IMR-90 (cell line): Measurements from ENCODE around the gene ACLY. TPM values are rescaled to one million over a fixed set of nuclear protein-coding genes. Genes with fewer than 3 reads are reported as not detected.

ENCODE experiments used
- ATAC-seq: fragments of 200-7000 bp; cut with Tn5 transposase; 2 replicates; pipeline ENCODE4 v1.9.1; 2020; ENCODE audit warnings: low read depth, mild to moderate bottlenecking, moderate library complexity
- BruUV-seq: library from RNA; stranded (reverse); fragments of 400-500 nt; replicated peaks from 2 replicates; lab custom pipeline; 2021; lab: Mats Ljungman, UMichigan
- CTCF ChIA-PET: fragments of 300-600 bp; formaldehyde crosslinking; extraction: SDS; loops from one replicate; lab custom pipeline; 2021; ENCODE audit warnings: antibody characterized with exemption; lab: Yijun Ruan, JAX
- POLR2A ChIA-PET: fragments of 300-600 bp; sonication (Branson Sonifier 250); formaldehyde crosslinking; loops from one replicate; lab custom pipeline; 2022; ENCODE audit warnings: antibody characterized with exemption; ENCODE audit not compliant: unreplicated experiment; lab: Charles Lee
- DNase-seq: peaks from one replicate; pipeline ENCODE4 v3.0.0; 2013
- H2AFZ ChIP-seq: replicated peaks from 2 replicates; pipeline ENCODE3; 2013; ENCODE audit warnings: low read length, mild to moderate bottlenecking; ENCODE audit not compliant: poor library complexity
- H2AK5ac ChIP-seq: 2 replicates; pipeline ENCODE4 v1.6.1; 2013; ENCODE audit warnings: low read depth, low read length, inconsistent platforms
- H2AK9ac ChIP-seq: replicated peaks from 2 replicates; pipeline ENCODE3; 2013; ENCODE audit warnings: mild to moderate bottlenecking, low read depth, low read length, moderate library complexity; ENCODE audit not compliant: poor library complexity
- H2BK120ac ChIP-seq: 2 replicates; pipeline ENCODE4 v1.6.1; 2013; ENCODE audit warnings: low read depth, low read length, inconsistent platforms
- H2BK15ac ChIP-seq: 3 replicates; pipeline ENCODE4 v1.6.1; 2013; ENCODE audit warnings: low read depth, low read length, inconsistent platforms
- H2BK20ac ChIP-seq: 2 replicates; pipeline ENCODE4 v1.6.1; 2013; ENCODE audit warnings: low read depth, mild to moderate bottlenecking, inconsistent platforms, low read length, moderate library complexity
- H2BK5ac ChIP-seq: 2 replicates; pipeline ENCODE4 v1.6.1; 2013; ENCODE audit warnings: mild to moderate bottlenecking, low read depth, low read length, inconsistent platforms; ENCODE audit not compliant: poor library complexity, severe bottlenecking
- H3K14ac ChIP-seq: replicated peaks from 2 replicates; pipeline ENCODE4 v1.6.1; 2013; ENCODE audit warnings: low read depth, low read length, inconsistent platforms
- H3K18ac ChIP-seq: 2 replicates; pipeline ENCODE4 v1.6.1; 2013; ENCODE audit warnings: low read depth, low read length, control low read depth
- H3K23ac ChIP-seq: 2 replicates; pipeline ENCODE4 v1.6.1; 2013; ENCODE audit warnings: low read depth, low read length, inconsistent platforms
- H3K27ac ChIP-seq: 2 replicates; pipeline ENCODE4 v1.5.1; 2013; ENCODE audit warnings: mild to moderate bottlenecking, control low read depth, low read length; ENCODE audit not compliant: insufficient read depth
- H3K27me3 ChIP-seq: 2 replicates; pipeline ENCODE4 v1.6.1; 2013; ENCODE audit warnings: low read length; ENCODE audit not compliant: control insufficient read depth, insufficient read depth
- H3K36me3 ChIP-seq: 2 replicates; pipeline ENCODE4 v1.6.1; 2013; ENCODE audit warnings: low read length, mixed read lengths; ENCODE audit not compliant: control insufficient read depth, insufficient read depth
- H3K4ac ChIP-seq: 2 replicates; pipeline ENCODE4 v1.6.1; 2013; ENCODE audit warnings: low read depth, low read length, inconsistent platforms
- H3K4me1 ChIP-seq: 2 replicates; pipeline ENCODE4 v1.6.1; 2013; ENCODE audit warnings: low read length, mixed read lengths; ENCODE audit not compliant: control insufficient read depth, insufficient read depth
- H3K4me2 ChIP-seq: 2 replicates; pipeline ENCODE4 v1.6.1; 2013; ENCODE audit warnings: low read depth, mild to moderate bottlenecking, control low read depth, low read length, moderate library complexity
- H3K4me3 ChIP-seq: 2 replicates; pipeline ENCODE4 v1.5.1; 2013; ENCODE audit warnings: low read depth, mild to moderate bottlenecking, control low read depth, low read length, moderate library complexity; ENCODE audit not compliant: insufficient read depth
- H3K56ac ChIP-seq: 2 replicates; pipeline ENCODE4 v1.6.1; 2013; ENCODE audit warnings: low read length, inconsistent platforms; ENCODE audit not compliant: insufficient read depth; ENCODE audit errors: extremely low read depth
- H3K79me1 ChIP-seq, 2 experiments: 2 replicates each; pipeline ENCODE4 v1.6.1; 2013; ENCODE audit warnings: low read length in 2 of 2, inconsistent platforms in 1 of 2, low read depth in 1 of 2
- H3K9ac ChIP-seq: 2 replicates; pipeline ENCODE4 v1.6.1; 2013; ENCODE audit warnings: low read depth, low read length, control low read depth
- H3K9me1 ChIP-seq: 2 replicates; pipeline ENCODE4 v1.6.1; 2013; ENCODE audit warnings: low read length, inconsistent platforms; ENCODE audit not compliant: insufficient read depth
- H3K9me3 ChIP-seq: 2 replicates; pipeline ENCODE4 v1.6.1; 2013; ENCODE audit warnings: low read length; ENCODE audit not compliant: control insufficient read depth, insufficient read depth
- H4K20me1 ChIP-seq: 2 replicates; pipeline ENCODE4 v1.6.1; 2013; ENCODE audit warnings: low read length, inconsistent platforms; ENCODE audit not compliant: insufficient read depth
- H4K5ac ChIP-seq: 2 replicates; pipeline ENCODE4 v1.6.1; 2013; ENCODE audit warnings: mild to moderate bottlenecking, low read depth, low read length, control low read depth
- H4K8ac ChIP-seq, 2 experiments: 2 replicates each; pipeline ENCODE4 v1.6.1; 2013; ENCODE audit warnings: low read depth in 2 of 2, low read length in 2 of 2, control low read depth in 1 of 2, inconsistent platforms in 1 of 2
- H4K91ac ChIP-seq: 2 replicates; pipeline ENCODE4 v1.6.1; 2013; ENCODE audit warnings: low read depth, low read length, inconsistent platforms; ENCODE audit not compliant: insufficient read depth
- CEBPB ChIP-seq: IDR thresholded peaks from 2 replicates; pipeline ENCODE4 v1.6.1; 2012; ENCODE audit warnings: low read depth, low read length, improper control_type of control experiment
- MAZ ChIP-seq: IDR thresholded peaks from 2 replicates; pipeline ENCODE4 v1.6.1; 2012; ENCODE audit warnings: low read depth, mild to moderate bottlenecking, low read length, improper control_type of control experiment, moderate library complexity, borderline replicate concordance
- NFE2L2 ChIP-seq: fragments of 150-350 bp; IDR thresholded peaks from 2 replicates; pipeline ENCODE4 v1.6.1; 2016; ENCODE audit warnings: low read depth, mild to moderate bottlenecking, low read length
- WGBS, 2 experiments: methylation state at CpG; one replicate each; pipeline versions ENCODE4 v1.1.5 to v1.1.7; 2013; ENCODE audit warnings: missing lambda C conversion rate in 2 of 2; ENCODE audit not compliant: insufficient read length in 1 of 2; ENCODE audit errors: extremely low coverage in 2 of 2; 5-methylcytosine and 5-hydroxymethylcytosine counted together
- dilution Hi-C: fragments of 300-500 bp; cut with HindIII; formaldehyde crosslinking; loops from one replicate; pipeline ENCODE4 v1.14.3; 2018; ENCODE audit warnings: low sequenced_read_pairs; ENCODE audit not compliant: unreplicated experiment
- in situ Hi-C: fragments of 300-500 bp; cut with MboI; formaldehyde crosslinking; loops from 3 replicates; pipeline ENCODE4 v1.14.3; 2019; ENCODE audit warnings: low sequenced_read_pairs, inconsistent platforms, mixed read lengths
- intact Hi-C: fragments of 100-400 bp; cut with micrococcal nuclease; formaldehyde crosslinking; loops from 2 replicates; pipeline ENCODE4 v1.10.0; 2022
- polyA plus RNA-seq, 3 experiments: library from polyadenylated mRNA; depleted of rRNA; stranded (reverse); fragments of >200 nt; gene quantifications; 2 replicates each; pipeline ENCODE4 v1.2.3, GENCODE V29; 2012; ENCODE audit warnings: low replicate concordance in 1 of 3
- total RNA-seq: library from RNA; depleted of rRNA; stranded (reverse); fragments of >200 nt; gene quantifications from 2 replicates; pipeline ENCODE4 v1.2.3, GENCODE V29; 2012

Gene ACLY
- total and polyA plus RNA-seq, 2 of the 4 experiments (the other 2 are of a cell fraction), result 167 to 230 TPM

DNA sequence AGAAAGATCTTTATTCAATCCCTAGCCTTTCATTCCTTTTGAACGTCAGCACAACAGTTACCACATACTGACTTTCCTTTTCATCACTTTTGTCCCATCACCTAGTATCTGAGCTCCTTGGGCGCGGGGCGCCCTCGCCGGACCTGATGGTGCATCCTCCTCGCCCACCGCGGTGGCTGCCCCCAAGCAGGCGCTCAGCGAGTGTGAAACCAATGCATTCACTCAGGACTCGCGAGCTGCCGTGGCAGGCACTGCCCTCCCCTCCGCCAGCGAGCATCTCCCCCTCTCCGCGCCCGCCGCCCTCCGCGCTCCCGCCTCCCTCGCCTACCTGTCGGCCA, 54.3 kb downstream of the ACLY start:
- dilution Hi-C loops (no loop called here), intact Hi-C loops (loop anchor here (2.0 kb wide), 1 partner anchor 52 kb away; the partner anchor contains the start of gene FKBP10), in situ Hi-C loops (no loop called here)
- peak overlapping the region; percentile 83 for H3K4me3 ChIP-seq
- H3K27me3 ChIP-seq, result no peaks in the 10 kb centered on the region
- H2BK5ac ChIP-seq, result peak overlapping the region; percentile 52
- no TSS peak for BruUV-seq
- peak overlapping the region; percentile 90 for H2AFZ ChIP-seq
- DNase-seq (no peak), ATAC-seq (peak; percentile 34; the same call in 1 of the 2 replicates)
- H3K18ac ChIP-seq, result no peak overlapping the region
- no peaks in the 10 kb centered on the region for H3K9me3 ChIP-seq
- peak overlapping the region; percentile 75 for H3K9ac ChIP-seq
- peaks cover 45% of the 10 kb centered on the region for H4K20me1 ChIP-seq
- 1% methylated on average over 18 of the region's 25 CpGs; no CpG with 5 or more reads in 1 of the 2 experiments for WGBS, 2 experiments
- H4K8ac ChIP-seq, result peak overlapping the region; percentile 46 to 61; a peak in 2 of 4 replicates
- H4K91ac ChIP-seq, result peak overlapping the region; percentile 55
- H3K79me1 ChIP-seq, result peaks cover 24 to 50% of the 10 kb centered on the region in 2 experiments
- no peak overlapping the region for H4K5ac ChIP-seq
- H2BK20ac ChIP-seq, result no peak overlapping the region
- peaks cover 13% of the 10 kb centered on the region for H3K36me3 ChIP-seq
- 0 out of 2 replicates have a peak overlapping the region, but pooled peaks have one; percentile 46 for H3K56ac ChIP-seq
- H3K14ac ChIP-seq, result peak overlapping the region; percentile 90
- peaks cover 7% of the 10 kb centered on the region; the same call in 1 of the 2 replicates for H3K9me1 ChIP-seq
- peaks cover 11% of the 10 kb centered on the region for H3K4me1 ChIP-seq
- peak overlapping the region; percentile 75 for H3K4ac ChIP-seq
- H2BK120ac ChIP-seq, result no peak overlapping the region
- H3K23ac ChIP-seq, result peak overlapping the region; percentile 50
- POLR2A ChIA-PET, result no interaction called here
- CTCF ChIA-PET, result interaction anchor here (1.9 kb wide), 1 partner anchor 15 kb away, joined by 6 read pairs; no protein-coding TSS in a partner anchor
- peak overlapping the region; percentile 62 for H3K27ac ChIP-seq
- H2BK15ac ChIP-seq, result no peak overlapping the region
- 0 out of 2 replicates have a peak, but pooled peaks have one; percentile 14 for TF ChIP-seq CEBPB
- TF ChIP-seq MAZ, result peak; percentile 53; the same call in 1 of the 2 replicates
- TF ChIP-seq NFE2L2, result no peak
- H2AK5ac ChIP-seq, result no peak overlapping the region
- peak overlapping the region; percentile 90 for H2AK9ac ChIP-seq
- H3K4me2 ChIP-seq, result peak overlapping the region; percentile 100
